Measurements from ENCODE around the gene TLX2. TPM values are rescaled to one million over a fixed set of nuclear protein-coding genes. Genes with fewer than 3 reads are reported as not detected.
A peak's percentile ranks its signal among the peaks of the same experiment; 100 is the strongest.
"Not testable (repeated sequence)": the region's sequence is repeated elsewhere in the genome, so short reads cannot be mapped to it uniquely, and the experiment has no call there.

Gene TLX2
- total and polyA plus RNA-seq, 4 donors = not detected

- H3K36me3 ChIP-seq (ENCODE audit: control insufficient read depth in 4 of 4, insufficient read depth in 3 of 4, low read depth in 1 of 4, low read length in 3 of 4); H3K27me3 ChIP-seq (ENCODE audit: control insufficient read depth in 4 of 4, insufficient read depth in 4 of 4, low read length in 3 of 4); DNase-seq (ENCODE audit: low spot score); H3K9me3 ChIP-seq (ENCODE audit: control insufficient read depth in 4 of 4, low read length in 3 of 4): not testable (repeated sequence)
- peak overlapping the region in 1 of 2 donors; percentile 84 for H3K27ac ChIP-seq (ENCODE audit: low read depth in 1 of 2, low read length in 2 of 2)
- 71% methylated on average over 19 of the region's 19 CpGs for WGBS
- H3K4me3 ChIP-seq (ENCODE audit: low read depth in 1 of 3, low read length in 3 of 3) = peak overlapping the region; percentile 67 to 95 (median 94)
- H3K9ac ChIP-seq (ENCODE audit: low read depth in 1 of 2, low read length in 2 of 2) = peak overlapping the region; percentile 6 to 63
- H3K4me1 ChIP-seq (ENCODE audit: control insufficient read depth in 4 of 4, insufficient read depth in 4 of 4, low read length in 3 of 4) = peaks cover 14 to 52% (median 43%) of the 10 kb centered on the region in 4 donors
These were observed 30.5 kb upstream of the TLX2 start for GRCh38 chr2:74483675-74484164.

- H3K9ac ChIP-seq (ENCODE audit: low read depth in 1 of 2, low read length in 2 of 2) = no peak overlapping the region
- no peaks in the 10 kb centered on the region for H3K9me3 ChIP-seq (ENCODE audit: control insufficient read depth in 4 of 4, low read length in 3 of 4)
- H3K4me1 ChIP-seq (ENCODE audit: control insufficient read depth in 4 of 4, insufficient read depth in 4 of 4, low read length in 3 of 4) = peaks cover 30 to 67% (median 61%) of the 10 kb centered on the region in 4 donors
- no peak for DNase-seq (ENCODE audit: low spot score)
- no peaks in the 10 kb centered on the region for H3K27me3 ChIP-seq (ENCODE audit: control insufficient read depth in 4 of 4, insufficient read depth in 4 of 4, low read length in 3 of 4)
- WGBS = 68% methylated on average over 2 of the region's 2 CpGs
- TF ChIP-seq JUND (IDR thresholded peaks at IDR 0.05) (peak in 1 of 2 donors; percentile 9), TAF1 (conservative IDR thresholded peaks at IDR 0.05) (no peak), CTCF (IDR thresholded peaks at IDR 0.05; ENCODE audit: low read depth, low read length, missing input control) (no peak), FOXA2 (IDR thresholded peaks at IDR 0.05) (peak; percentile 76), RXRA (IDR thresholded peaks at IDR 0.05) (peak; percentile 50 to 63), RAD21 (IDR thresholded peaks at IDR 0.05) (peak in 1 of 2 donors; percentile 35), ZBTB33 (IDR thresholded peaks at IDR 0.05) (no peak), HNF4A (conservative IDR thresholded peaks at IDR 0.05) (peak; percentile 25 to 39), FOXA1 (IDR thresholded peaks at IDR 0.05) (peak; percentile 59), SP1 (IDR thresholded peaks at IDR 0.05) (peak; percentile 62)
- H3K36me3 ChIP-seq (ENCODE audit: control insufficient read depth in 4 of 4, insufficient read depth in 3 of 4, low read depth in 1 of 4, low read length in 3 of 4) = peaks cover 0 to 4% (median 2%) of the 10 kb centered on the region in 4 donors
- no peak overlapping the region for H3K27ac ChIP-seq (ENCODE audit: low read depth in 1 of 2, low read length in 2 of 2)
- H3K4me3 ChIP-seq (ENCODE audit: low read depth in 1 of 3, low read length in 3 of 3) = no peak overlapping the region
These were observed 28.1 kb upstream of the TLX2 start for GRCh38 chr2:74486141-74486540.

GRCh38 chr2:74488643-74489481 is 25.4 kb upstream of the TLX2 start:
- Histone ChIP-seq H3K9ac (ENCODE audit: low read depth in 1 of 2, low read length in 2 of 2) (no peak overlapping the region), H3K27me3 (ENCODE audit: control insufficient read depth in 4 of 4, insufficient read depth in 4 of 4, low read length in 3 of 4) (no peaks in the 10 kb centered on the region), H3K36me3 (ENCODE audit: control insufficient read depth in 4 of 4, insufficient read depth in 3 of 4, low read depth in 1 of 4, low read length in 3 of 4) (peaks cover 9 to 16% (median 12%) of the 10 kb centered on the region in 4 donors), H3K4me3 (ENCODE audit: low read depth in 1 of 3, low read length in 3 of 3) (peak overlapping the region in 2 of 3 donors; percentile 9 to 25), H3K27ac (ENCODE audit: low read depth in 1 of 2, low read length in 2 of 2) (peak overlapping the region; percentile 38 to 50), H3K4me1 (ENCODE audit: control insufficient read depth in 4 of 4, insufficient read depth in 4 of 4, low read length in 3 of 4) (peaks cover 39 to 72% (median 67%) of the 10 kb centered on the region in 4 donors), H3K9me3 (ENCODE audit: control insufficient read depth in 4 of 4, low read length in 3 of 4) (no peaks in the 10 kb centered on the region)
- no peak for DNase-seq (ENCODE audit: low spot score)
- WGBS = 45% methylated on average over 9 of the region's 9 CpGs
- peak; percentile 75 for TF ChIP-seq ZBTB33 (IDR thresholded peaks at IDR 0.05)
- peak; percentile 66 for TF ChIP-seq YY1 (IDR thresholded peaks at IDR 0.05)
- TF ChIP-seq FOXA1 (IDR thresholded peaks at IDR 0.05) = no peak
- TF ChIP-seq TAF1 (conservative IDR thresholded peaks at IDR 0.05) = no peak
- TF ChIP-seq RAD21 (IDR thresholded peaks at IDR 0.05) = peak; percentile 46 to 51
- TF ChIP-seq FOXA2 (IDR thresholded peaks at IDR 0.05) = peak; percentile 25
- peak; percentile 91 to 96 for TF ChIP-seq RXRA (IDR thresholded peaks at IDR 0.05)
- peak; percentile 78 for TF ChIP-seq HNF4G (IDR thresholded peaks at IDR 0.05)
- TF ChIP-seq CTCF (IDR thresholded peaks at IDR 0.05; ENCODE audit: low read depth, low read length, missing input control) = peak; percentile 13
- peak; percentile 91 to 95 for TF ChIP-seq HNF4A (conservative IDR thresholded peaks at IDR 0.05)
- no peak for TF ChIP-seq EGR1 (IDR thresholded peaks at IDR 0.05; ENCODE audit: low read depth in 2 of 2)

Measured in liver (tissue), 9 donors.